ENCODE data around the gene SMIM33. TPM values are rescaled to one million over a fixed set of nuclear protein-coding genes. Genes with fewer than 3 reads are reported as not detected.
A peak's percentile ranks its signal among the peaks of the same experiment; 100 is the strongest.

The SMIM33 gene
- total and polyA plus RNA-seq, 2 of the 13 experiments (the other 11 are each of a cell fraction or from before 2014, with no cell fraction given) = not detected

GRCh38 chr5:139439013-139439903 lies 31.5 kb upstream of the SMIM33 start, which contains the start of gene DNAJC18 (continued):
- TF ChIP-seq CENPBD1 (CRISPR knock-in tag; IDR thresholded peaks at IDR 0.05; ENCODE audit: borderline replicate concordance, low read depth) = no peak
- TF ChIP-seq THAP11 (CRISPR knock-in tag; IDR thresholded peaks at IDR 0.05) = peak; percentile 100
- TF ChIP-seq EEA1 (CRISPR knock-in tag; IDR thresholded peaks at IDR 0.05; ENCODE audit: borderline replicate concordance) = no peak
- peak; percentile 62 for TF ChIP-seq SP4 (CRISPR knock-in tag; IDR thresholded peaks at IDR 0.05)
- TF ChIP-seq ISL2 (CRISPR knock-in tag; IDR thresholded peaks at IDR 0.05) = no peak
- peak; percentile 78 for TF ChIP-seq ZSCAN31 (CRISPR knock-in tag; IDR thresholded peaks at IDR 0.05; ENCODE audit: low read depth)
- TF ChIP-seq NR2C2 (CRISPR knock-in tag; IDR thresholded peaks at IDR 0.05; ENCODE audit: borderline replicate concordance) = peak; percentile 91
- TF ChIP-seq, protein P1, sequence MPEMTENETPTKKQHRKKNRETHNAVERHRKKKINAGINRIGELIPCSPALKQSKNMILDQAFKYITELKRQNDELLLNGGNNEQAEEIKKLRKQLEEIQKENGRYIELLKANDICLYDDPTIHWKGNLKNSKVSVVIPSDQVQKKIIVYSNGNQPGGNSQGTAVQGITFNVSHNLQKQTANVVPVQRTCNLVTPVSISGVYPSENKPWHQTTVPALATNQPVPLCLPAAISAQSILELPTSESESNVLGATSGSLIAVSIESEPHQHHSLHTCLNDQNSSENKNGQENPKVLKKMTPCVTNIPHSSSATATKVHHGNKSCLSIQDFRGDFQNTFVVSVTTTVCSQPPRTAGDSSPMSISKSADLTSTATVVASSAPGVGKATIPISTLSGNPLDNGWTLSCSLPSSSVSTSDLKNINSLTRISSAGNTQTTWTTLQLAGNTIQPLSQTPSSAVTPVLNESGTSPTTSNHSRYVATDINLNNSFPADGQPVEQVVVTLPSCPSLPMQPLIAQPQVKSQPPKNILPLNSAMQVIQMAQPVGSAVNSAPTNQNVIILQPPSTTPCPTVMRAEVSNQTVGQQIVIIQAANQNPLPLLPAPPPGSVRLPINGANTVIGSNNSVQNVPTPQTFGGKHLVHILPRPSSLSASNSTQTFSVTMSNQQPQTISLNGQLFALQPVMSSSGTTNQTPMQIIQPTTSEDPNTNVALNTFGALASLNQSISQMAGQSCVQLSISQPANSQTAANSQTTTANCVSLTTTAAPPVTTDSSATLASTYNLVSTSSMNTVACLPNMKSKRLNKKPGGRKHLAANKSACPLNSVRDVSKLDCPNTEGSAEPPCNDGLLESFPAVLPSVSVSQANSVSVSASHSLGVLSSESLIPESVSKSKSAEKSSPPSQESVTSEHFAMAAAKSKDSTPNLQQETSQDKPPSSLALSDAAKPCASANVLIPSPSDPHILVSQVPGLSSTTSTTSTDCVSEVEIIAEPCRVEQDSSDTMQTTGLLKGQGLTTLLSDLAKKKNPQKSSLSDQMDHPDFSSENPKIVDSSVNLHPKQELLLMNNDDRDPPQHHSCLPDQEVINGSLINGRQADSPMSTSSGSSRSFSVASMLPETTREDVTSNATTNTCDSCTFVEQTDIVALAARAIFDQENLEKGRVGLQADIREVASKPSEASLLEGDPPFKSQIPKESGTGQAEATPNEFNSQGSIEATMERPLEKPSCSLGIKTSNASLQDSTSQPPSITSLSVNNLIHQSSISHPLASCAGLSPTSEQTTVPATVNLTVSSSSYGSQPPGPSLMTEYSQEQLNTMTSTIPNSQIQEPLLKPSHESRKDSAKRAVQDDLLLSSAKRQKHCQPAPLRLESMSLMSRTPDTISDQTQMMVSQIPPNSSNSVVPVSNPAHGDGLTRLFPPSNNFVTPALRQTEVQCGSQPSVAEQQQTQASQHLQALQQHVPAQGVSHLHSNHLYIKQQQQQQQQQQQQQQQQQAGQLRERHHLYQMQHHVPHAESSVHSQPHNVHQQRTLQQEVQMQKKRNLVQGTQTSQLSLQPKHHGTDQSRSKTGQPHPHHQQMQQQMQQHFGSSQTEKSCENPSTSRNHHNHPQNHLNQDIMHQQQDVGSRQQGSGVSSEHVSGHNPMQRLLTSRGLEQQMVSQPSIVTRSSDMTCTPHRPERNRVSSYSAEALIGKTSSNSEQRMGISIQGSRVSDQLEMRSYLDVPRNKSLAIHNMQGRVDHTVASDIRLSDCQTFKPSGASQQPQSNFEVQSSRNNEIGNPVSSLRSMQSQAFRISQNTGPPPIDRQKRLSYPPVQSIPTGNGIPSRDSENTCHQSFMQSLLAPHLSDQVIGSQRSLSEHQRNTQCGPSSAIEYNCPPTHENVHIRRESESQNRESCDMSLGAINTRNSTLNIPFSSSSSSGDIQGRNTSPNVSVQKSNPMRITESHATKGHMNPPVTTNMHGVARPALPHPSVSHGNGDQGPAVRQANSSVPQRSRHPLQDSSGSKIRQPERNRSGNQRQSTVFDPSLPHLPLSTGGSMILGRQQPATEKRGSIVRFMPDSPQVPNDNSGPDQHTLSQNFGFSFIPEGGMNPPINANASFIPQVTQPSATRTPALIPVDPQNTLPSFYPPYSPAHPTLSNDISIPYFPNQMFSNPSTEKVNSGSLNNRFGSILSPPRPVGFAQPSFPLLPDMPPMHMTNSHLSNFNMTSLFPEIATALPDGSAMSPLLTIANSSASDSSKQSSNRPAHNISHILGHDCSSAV (CRISPR knock-in tag; IDR thresholded peaks at IDR 0.05; ENCODE audit: borderline replicate concordance) = no peak
- TF ChIP-seq RELA (CRISPR knock-in tag; IDR thresholded peaks at IDR 0.05) = 0 out of 2 replicates have a peak, but pooled peaks have one; percentile 19
- 0 out of 2 replicates have a peak, but pooled peaks have one; percentile 46 for TF ChIP-seq ZNF225 (CRISPR knock-in tag; IDR thresholded peaks at IDR 0.05)
- no peak for TF ChIP-seq REL (CRISPR knock-in tag; conservative IDR thresholded peaks at IDR 0.05)
- peak; percentile 67 for TF ChIP-seq SALL1 (CRISPR knock-in tag; IDR thresholded peaks at IDR 0.05)
- TF ChIP-seq, protein P2, sequence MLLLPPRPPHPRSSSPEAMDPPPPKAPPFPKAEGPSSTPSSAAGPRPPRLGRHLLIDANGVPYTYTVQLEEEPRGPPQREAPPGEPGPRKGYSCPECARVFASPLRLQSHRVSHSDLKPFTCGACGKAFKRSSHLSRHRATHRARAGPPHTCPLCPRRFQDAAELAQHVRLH (CRISPR knock-in tag; IDR thresholded peaks at IDR 0.05; ENCODE audit: borderline replicate concordance, low read depth) = peak; percentile 79; the same call in 1 of the 2 replicates
- 0 out of 2 replicates have a peak, but pooled peaks have one; percentile 17 for TF ChIP-seq ARID5B (CRISPR knock-in tag; IDR thresholded peaks at IDR 0.05)
- no peak for TF ChIP-seq TEAD2 (CRISPR knock-in tag; IDR thresholded peaks at IDR 0.05)
- peak; percentile 65; the same call in 1 of the 2 replicates for TF ChIP-seq ZNF749 (CRISPR knock-in tag; IDR thresholded peaks at IDR 0.05; ENCODE audit: borderline replicate concordance)

All from HepG2 (cell line).